OCI-LY7 (cell line): ENCODE results near the gene MYCBPAP.

ENCODE experiments used
- CTCF ChIP-seq: fragments of 200-600 bp; sonication (generic); conservative IDR thresholded peaks from 2 replicates; pipeline ENCODE4 v1.5.1; 2014; ENCODE audit warnings: mild to moderate bottlenecking, antibody characterized with exemption, low read length, moderate library complexity, mixed read lengths
- EZH2phosphoT487 ChIP-seq: fragments of 200-600 bp; sonication (generic); IDR thresholded peaks from 2 replicates; pipeline ENCODE4 v1.6.1; 2018; ENCODE audit warnings: low read depth, borderline replicate concordance, mild to moderate bottlenecking, mixed run types, antibody characterized with exemption, low read length, moderate library complexity, mixed read lengths

GRCh38 chr17:50514936-50515702, 6.9 kb downstream of the MYCBPAP start:
- TF ChIP-seq CTCF (no peak), EZH2phosphoT487 (no peak)
